GM20431 (cell line): Measurements from ENCODE around the gene C10orf105.

Experiments
- in situ Hi-C: fragments of 300-500 bp; cut with MseI, MboI; formaldehyde crosslinking; loops from one replicate; pipeline ENCODE4 v1.15.0; 2020; ENCODE audit warnings: low sequenced_read_pairs; ENCODE audit not compliant: unreplicated experiment

Gene C10orf105, protein sequence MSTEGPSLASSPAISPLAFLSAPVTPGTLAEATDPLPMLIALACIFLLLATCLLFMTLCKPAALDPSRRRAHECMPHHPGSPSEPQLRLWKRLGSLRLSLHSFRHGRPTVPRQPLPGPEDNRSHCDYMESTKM

GRCh38 chr10:71719464-71720201, at the start of gene C10orf105:
Gene C10orf105 (minus strand): TSS chr10:71719778. CDS start chr10:71716337, 3,441 bp downstream.
- in situ Hi-C loops, result loop anchor here (25.0 kb wide), 1 partner anchor 407 kb away; the partner anchor contains the start of gene SLC29A3

GRCh38 chr10:71767420-71768035, 48.0 kb upstream of the C10orf105 start:
- in situ Hi-C loops, result no loop called here

DNA sequence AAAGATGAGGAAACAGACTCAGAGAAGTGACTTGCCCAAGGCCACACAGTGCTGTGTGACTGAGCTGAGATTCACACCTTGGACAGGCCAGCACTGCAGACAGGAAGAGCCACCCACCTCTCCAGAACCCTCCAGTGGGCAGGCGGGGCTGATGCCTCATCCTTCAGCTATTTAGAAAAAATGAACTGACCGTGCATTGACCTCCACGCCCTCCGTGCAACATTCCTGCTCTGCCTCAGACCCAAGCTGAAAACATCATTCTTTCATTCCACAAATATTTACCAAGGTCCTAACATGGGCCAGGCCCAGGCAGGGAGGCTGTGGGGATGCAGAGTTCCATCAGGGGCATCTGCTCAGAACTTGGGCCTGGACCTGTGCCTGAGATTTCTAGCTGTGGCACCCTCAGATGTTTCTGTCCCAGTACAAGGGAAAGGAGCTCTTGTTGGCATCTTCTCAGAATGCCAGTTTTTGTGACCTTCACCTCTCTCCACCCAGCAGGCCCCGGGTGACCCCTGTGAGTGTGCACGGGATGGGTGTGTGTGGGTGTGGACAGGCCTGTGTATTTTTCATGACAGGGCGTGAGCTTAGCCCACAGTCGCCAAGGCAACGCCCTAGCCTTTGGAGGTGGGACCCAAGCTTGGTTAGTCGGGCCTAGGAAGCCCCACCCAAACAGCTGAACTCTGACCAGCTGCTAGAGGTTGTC, 47.3 kb upstream of the C10orf105 start:
- in situ Hi-C loops, result no loop called here

DNA sequence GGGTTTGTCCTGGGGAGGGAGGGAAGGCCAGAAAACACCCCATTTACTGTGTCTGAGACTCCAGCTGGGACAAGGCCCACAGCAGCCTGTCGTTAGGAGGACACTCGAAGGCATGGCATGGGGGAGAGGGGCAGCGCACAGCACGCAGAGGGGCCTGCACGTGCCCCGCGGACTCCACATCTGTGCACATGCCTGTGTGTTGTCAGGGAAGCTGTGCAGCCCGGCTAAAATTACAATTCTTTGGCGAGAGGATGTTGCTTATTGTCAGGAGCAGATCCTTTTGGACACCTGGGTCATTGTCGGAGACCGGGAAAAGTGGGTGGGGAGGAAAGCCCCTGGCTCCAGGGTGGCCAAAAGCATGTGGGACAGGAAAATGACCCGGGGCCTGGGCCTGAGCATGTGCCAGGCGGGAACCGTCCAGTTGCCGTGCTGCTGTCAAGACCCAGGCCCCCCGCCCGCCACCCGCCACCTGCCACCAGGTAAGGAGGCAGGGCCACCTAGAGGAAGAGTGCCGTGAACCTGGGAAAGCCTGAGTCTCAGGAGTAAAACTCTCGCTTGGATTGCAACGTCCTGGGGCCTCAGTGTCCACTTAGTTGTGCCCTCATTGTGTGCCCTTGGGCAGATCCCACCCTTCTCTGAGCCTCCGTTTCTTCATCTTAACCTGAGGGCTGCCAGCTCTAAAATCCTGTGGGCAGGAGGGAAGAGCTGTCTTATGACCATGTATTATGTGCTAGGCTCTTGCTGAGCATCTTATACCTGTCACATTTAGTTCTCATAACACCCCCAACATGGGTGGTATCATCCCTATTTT, 46.5 kb upstream of the C10orf105 start:
- in situ Hi-C loops, result no loop called here

DNA sequence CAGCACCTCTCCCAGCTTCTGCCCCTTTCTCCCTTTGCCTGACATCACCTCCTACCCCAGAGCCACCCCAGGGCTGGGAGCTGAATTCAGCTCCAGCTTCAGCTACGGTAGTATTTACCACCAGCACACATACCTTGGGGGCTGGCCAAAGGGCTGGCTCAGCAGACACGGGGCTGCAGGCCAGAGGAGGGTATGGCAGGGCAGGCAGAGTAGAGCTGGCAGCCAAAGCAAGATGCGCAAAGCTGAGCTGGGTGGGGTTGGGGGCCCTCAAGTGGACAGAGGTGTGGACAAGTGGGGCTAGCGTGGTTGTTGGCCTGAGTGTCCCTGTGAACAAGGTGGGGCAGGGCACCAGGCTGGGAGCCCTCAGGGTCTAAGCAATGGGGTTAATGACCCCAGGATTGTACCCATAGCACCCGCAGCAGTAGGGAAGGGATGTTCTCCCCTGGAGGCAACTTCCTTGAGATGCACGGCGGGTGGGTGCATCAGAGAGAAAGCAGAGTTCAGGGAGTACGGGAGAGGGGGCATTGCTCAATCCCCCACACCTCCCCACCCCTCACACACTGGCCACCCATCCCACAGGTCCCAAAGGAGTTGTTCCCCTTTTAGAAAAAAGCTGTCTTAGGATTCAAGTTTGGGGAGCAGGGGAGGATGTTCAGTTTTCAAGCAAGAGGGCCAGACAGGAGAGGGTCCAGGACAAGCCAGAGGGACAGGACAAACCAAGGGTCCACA, 45.8 kb upstream of the C10orf105 start:
- in situ Hi-C loops, result no loop called here

- in situ Hi-C loops, result no loop called here
These were observed 44.0 kb upstream of the C10orf105 start for GRCh38 chr10:71763352-71764127.

DNA sequence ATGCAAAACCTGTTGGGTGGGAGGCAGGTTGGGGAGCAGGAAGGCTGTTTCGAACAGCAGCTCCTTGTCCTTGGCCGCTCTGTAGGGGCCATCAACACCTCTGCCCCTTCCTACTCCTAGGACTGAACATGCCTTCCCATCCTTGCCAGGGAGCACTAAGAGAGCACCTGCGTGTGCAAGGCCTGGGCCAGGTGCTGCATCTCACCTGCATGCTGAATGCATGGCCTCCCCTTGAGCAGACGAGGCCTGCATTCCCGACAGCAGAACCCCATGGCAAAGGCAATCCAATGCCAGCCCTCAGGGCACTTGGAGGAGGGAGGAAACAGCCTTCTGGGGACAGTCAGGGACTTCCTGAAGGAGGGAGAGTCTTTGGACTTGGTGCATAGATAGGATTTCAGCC, 42.7 kb upstream of the C10orf105 start:
- in situ Hi-C loops, result no loop called here

DNA sequence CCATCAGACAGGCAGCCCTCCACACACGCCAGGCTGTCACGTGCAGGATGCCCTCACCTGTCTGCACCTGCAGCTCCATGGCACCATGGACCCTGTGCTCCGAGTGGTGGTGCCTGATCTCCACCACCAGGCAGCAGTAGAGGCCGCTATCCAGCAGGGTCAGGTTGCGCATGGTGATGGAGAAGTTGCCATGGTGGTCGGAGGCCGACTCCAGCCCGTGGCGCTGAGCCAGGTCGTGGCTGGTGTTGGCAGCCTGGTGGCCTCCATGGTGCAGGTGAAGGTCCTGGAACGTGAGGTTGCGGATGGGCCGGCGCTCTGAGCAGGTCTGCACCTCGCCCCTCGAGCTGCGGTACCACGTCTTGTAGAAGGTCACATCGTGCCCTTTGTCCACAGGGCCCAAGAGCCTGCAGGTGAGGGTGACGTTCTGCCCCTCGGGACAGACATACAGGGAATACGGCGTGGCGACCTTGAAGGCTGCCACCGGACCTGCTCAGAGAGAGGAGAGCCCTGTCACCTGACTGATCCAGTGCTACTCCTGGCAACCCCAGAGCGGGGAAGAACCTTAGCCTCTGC, 42.0 kb upstream of the C10orf105 start:
- in situ Hi-C loops, result no loop called here

DNA sequence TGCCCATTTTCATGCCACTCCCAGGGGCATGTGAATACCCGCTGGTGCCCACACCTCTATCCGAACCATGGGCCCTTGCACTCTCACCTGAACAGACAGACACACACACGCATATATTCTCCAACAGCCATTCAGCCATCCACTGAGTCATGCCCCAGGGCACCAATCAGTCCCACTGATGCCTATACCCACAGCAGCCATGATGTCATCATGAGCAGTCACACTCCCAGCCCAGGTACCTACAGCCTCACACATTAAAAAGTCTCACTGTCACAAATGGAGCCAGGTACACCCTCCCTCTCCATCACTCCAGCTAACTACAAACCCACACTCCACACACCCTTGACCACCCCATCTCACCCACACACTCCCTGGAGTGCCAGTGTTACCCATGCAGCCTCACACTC, 41.5 kb upstream of the C10orf105 start:
- in situ Hi-C loops, result no loop called here

- in situ Hi-C loops, result no loop called here
These were observed 37.9 kb upstream of the C10orf105 start for GRCh38 chr10:71757399-71757922.

DNA sequence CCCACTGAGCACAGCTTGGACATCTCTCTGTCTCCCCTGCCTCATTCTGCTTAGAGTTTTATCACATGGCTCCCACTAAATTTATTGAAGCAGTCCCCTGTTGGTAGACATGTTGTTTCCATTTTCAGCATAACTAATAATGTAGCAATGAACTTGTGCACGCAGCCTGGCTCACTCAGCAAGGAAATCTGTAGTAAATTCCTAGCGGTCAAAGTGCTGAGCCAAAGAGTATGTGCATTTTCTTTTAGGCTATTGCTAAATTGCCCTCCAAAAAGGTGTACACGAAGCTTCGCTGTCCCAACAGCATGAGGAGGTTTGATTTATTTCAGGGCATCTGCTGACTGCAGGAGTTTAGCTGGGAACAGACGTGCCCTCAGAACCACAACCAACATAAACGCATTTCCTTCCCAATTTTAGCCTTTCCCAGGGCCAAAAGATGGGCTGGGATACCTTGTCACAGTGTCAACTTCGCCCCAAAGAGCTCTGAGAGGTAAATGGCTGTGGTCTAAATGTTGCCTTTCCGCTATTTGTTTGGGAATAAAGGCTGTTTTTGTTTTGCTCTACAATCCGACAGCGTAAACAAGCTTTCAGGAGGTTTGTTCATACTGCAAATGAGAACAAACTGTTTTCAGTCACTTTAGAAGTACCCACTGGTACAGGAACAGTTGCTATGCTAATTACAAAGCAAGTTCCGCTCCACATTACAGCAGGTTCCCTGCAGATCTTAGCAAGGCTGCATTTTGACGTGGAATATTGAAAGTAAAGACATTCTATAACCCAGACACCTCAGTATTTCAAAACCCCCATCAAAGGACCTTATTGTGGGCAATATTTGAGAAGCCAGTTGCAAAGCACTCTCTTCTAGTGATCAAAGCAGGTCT, 37.0 kb upstream of the C10orf105 start:
- in situ Hi-C loops, result no loop called here

- in situ Hi-C loops, result no loop called here
These were observed 35.8 kb upstream of the C10orf105 start for GRCh38 chr10:71755179-71755879.

- in situ Hi-C loops, result no loop called here
These were observed 35.0 kb upstream of the C10orf105 start for GRCh38 chr10:71754562-71754961.

GRCh38 chr10:71753960-71754505, 34.5 kb upstream of the C10orf105 start:
- in situ Hi-C loops, result no loop called here

- in situ Hi-C loops, result no loop called here
These were observed 33.7 kb upstream of the C10orf105 start for GRCh38 chr10:71753091-71753959.
